HG03520 (cell line): Measurements from ENCODE around the gene HS3ST6.
A peak's percentile ranks its signal among the peaks of the same experiment; 100 is the strongest.
"Not testable (repeated sequence)": the region's sequence is repeated elsewhere in the genome, so short reads cannot be mapped to it uniquely, and the experiment has no call there.

Experiments used
- ATAC-seq: cut with Tn5 transposase; IDR thresholded peaks from one replicate; pipeline ENCODE4 v1.9.1; 2021; ENCODE audit warnings: mild to moderate bottlenecking, moderate library complexity; ENCODE audit not compliant: unreplicated experiment

The HS3ST6 gene

DNA sequence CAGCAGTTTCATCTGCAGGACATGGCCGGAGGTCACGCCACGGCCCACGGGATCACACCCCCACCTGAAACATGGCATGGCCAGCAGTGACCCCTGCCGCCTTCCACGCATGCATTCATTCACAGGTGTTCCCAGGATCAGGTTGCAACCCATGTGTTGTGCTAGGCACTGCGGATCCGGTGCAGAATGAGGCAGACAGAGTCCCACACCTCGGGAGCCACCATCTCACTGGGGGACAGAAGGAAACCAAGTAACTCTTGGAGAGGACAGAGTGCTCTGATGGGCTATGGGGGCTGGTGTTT is 29.1 kb upstream of the HS3ST6 start:
- ATAC-seq = no peak

DNA sequence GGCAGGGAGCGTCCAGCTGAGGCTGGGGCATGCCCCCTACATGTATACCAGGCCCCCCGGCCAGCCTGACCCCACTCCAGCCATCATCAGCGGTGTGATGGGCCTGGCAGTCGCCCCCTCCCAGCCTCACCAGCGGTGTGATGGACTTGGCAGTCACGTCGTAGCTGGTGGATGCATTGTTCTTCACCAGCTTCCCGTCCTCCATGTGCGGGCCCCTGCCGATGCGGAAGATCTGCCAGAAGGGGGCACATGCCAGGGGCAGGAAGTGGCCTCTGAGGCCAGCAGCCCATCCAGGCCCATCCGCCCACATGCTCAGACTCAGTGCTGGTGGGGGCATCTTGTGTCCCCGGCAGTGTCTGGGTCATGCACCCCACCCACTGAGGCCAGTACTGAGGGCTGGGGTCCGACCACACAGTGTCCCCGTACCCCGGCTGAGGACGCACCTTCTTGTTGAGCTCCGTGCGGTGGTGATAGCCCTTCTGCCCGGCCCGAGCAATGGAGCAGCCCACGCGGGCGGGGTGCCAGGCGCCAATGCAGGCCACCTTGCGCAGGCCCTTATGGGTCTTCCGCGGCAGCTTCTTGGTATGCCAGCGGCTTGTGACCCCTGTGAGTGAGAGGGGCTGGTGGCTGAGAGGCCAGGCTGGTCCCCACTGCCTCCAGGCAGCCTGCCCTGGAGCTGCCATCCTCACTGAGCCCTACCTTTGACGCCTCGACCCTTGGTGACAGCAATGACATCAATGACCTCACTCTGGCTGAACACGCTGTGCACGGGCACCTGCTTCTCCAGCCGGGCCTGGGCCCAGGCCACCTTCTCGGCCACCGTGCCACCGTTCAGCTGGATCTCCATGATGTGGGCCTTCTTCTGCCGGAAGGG is 28.5 kb upstream of the HS3ST6 start:
- no peak for ATAC-seq

DNA sequence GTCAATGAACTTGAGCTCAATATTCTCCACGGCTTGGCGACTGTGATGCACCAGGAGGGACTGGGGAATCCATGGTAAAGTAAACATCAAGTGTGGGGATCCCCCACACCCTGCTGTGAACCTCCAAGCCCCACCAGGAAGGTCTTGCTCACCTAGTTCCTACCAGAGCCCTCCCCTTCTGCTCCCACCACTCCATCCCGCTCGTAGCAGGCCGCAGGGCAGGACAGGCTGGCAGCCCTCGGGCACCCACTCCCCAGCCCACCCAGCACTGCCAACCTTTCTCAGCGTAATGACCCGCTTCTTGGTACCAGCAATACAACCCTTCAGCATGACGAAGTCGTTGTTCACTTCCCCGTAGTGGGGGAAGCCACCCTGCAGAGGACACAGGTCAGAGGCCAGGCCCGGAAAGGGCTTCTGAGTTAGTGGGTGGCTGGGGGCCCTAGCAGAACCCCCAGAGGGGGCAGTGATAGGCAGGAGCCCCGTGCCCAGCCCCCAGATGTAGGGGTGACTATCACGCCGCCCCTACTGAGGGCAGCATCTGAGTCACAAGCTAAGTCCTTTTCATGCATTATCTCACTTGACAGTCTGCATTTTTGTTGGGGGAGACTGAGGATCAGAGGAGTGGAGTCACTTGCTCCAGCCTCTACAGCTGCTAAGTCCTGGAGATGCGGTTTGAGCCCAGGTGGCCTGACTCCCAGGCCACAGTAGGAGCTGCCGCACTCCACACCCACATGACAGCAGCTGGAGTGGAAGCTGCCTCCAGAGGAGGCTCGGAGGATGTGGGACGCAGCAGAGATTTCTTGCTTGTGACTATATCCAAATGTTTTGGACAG is 27.6 kb upstream of the HS3ST6 start:
- ATAC-seq = no peak

DNA sequence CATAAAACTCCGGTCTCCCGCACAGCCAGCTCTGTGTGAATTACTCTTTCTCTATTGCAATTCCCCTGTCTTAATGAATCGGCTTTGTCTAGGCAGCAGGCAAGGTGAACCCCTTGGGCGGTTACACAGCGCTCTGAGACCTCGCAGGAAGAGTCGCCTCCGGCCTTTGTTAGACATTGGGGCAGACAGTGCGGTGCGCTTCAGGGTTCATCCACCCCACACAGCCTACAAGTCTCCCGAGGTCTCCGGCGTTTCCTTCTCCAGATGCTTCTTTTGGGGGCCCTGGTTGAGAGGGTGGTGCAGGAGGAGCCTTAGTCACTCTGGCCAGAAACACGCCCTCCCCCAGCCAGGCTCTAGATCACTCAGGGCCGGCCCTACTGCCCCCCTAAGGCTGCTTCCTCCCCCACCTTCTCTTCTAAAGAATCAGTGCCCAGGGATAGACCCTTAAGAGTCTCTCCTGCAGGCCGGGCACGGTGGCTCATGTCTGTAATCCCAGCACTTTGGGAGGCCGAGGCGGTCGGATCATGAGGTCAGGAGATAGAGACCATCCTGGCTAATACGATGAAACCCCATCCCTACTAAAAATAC is 26.5 kb upstream of the HS3ST6 start:
- no peak for ATAC-seq

DNA sequence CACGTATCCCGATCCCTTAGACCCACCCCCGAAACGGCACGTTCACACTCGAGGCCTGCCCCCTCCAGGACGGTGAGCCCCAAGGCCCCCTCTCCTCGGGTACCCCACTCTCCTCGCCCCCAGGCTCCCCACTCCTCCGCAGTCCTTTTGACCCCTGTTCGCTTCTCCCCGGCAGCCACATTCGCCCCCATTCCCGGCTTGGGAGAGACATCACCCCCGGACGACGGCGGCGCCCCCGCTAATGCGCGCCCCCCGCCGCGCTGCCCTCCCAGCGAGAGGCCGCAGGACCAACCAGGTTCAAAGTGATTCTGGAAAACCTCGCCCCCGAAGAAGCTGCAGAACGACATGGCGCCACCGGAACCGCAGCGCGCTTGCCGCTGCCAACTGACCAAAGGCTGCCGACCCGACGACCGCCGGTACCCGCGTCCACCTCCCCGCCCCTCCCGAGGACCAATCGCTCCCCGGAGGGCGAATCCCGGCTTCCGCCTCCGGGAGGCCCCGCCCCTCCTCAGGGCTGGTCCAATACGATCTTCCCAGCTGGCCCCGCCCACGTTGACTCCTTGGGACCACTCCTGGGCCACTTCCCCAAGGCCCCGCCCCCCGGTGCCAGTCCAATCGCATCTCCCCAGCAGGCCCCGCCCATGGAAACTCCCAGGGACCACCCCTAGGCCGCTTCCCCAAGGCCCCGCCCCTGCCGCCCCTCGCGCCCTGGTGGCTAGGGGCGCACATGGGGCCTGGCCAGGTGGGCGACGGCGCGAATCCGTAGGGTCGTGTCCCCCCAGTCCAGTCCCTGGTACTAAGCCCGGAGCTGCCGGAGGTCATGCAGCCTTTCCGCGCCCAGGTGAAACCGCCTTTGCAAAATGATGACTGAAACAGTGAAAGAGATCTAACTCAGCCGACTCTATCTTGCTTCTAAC is 24.9 kb upstream of the HS3ST6 start, which contains the start of gene MSRB1:
Gene MSRB1 (minus strand): TSS at position 390 of the 917 bp plus-strand sequence. CDS start 43 bp downstream, at position 347.
- peak; percentile 90 for ATAC-seq

DNA sequence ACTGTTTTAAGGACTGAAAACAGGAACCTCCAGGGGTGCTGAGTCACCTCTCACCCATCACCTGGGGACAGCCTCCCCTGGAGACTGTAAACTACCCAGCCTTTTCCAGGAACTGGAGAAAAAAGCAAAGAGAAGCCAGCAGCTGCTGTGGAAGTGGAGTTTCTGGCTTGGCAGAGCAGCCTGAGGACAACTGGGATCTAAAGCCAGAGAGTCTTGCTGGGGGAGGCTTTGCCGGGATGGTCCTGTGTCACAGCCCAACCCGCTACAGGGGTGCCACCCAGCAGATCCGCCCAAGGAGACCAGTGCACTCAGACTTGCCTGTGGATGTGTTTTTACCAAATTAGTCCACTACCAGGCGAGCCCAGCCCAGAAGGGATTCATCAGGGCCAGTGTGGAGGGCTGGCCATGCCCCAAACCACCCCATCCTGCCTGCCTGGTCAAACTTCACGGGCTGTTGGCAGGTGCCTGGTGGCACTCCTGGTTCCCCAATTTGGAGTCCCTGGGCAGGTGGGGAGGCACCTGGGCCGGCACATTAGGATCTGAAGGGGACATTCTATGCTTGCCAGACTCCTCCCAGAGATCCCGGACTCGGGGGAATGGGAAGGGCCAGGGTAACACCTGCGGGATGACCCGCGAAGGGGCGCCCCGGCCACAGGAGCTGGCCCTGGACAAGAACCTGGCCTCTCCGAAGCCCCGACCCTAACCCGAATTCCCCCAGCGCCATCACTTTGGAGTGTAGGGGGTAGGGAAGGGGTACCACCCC is 24.0 kb upstream of the HS3ST6 start:
- ATAC-seq = no peak

DNA sequence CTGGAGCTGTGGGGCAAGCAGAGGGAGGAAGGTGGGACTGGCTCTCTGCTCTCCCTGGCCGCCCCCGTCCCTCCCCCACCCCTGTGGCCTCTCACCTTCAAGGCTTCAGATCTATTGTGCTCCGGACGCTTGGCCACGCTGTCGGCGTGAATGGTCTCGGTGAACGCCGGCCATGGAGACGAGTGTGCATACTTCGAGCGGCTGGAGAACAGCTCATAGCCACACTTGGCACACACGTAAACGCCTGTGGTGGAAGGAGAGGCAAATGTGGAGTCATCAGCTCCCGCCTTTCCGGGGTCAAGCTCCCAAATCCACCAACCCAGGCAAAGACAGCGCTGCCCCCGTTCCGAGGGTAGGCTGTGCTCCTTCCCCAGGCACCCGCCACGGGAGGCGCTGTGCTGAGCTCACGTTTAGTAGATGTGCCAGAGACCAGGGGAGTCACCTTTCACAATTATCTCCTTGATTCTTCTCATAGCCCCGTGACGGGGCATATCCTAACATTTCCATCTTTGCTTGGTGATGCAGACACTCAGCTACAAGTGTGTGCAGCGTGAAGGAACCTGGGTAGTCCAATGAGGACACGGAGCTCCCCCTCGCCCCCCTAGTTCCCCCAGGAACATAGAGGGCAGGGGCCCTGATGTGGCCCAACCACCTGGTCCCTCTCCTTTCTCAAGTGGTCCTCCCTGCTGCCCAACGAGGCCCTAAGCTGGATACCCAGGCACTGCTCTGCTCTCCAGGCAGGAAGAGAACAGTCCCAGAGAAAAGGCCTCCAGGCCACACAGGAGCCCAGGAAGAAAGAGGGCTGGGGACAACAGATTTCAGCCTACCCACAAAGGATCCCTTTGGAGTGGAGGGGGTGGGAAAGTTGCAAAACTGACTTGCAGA is 23.2 kb upstream of the HS3ST6 start:
- ATAC-seq = no peak

DNA sequence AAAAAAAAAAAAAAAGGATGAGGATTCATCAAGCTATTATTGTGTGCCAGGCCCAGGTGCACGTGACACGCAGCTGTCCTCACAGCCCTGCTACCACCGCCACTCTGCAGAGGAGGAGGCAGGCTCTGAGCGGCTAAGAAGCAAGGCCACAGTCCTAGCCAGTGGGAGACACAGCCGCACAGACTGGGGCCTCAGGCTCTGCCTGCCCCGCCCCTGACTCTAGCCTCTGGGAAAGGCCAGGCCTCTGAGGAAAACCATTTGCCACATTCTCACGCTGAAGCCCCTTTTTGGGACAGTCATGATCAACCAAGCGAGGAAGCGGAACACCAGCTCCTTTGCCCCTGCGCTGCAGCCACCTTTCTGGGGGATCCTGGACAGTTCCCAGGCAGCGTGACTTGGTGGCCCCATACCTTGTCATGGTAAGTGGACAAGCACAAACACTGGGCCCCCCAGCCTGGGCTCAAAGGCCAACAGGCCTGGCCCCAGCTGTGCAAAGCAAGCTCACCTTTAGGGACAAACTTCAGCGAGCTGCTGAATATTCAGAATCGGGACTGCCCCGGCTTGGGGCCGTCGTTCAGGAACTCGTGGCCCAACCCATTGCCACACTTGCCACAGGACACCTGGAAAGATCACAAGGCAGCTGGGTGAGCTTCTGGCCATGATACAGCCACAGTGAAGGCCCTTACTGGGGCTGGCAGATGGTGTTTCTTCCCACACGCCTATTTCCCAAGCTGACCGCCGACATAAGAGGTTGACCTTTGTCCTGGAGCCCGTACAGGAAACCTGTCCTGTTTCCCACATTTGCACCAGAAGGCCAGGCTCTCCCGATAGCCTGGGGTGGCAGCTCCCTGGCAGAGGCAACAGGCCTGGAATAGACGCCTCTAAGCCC is 22.3 kb upstream of the HS3ST6 start:
- no peak for ATAC-seq

DNA sequence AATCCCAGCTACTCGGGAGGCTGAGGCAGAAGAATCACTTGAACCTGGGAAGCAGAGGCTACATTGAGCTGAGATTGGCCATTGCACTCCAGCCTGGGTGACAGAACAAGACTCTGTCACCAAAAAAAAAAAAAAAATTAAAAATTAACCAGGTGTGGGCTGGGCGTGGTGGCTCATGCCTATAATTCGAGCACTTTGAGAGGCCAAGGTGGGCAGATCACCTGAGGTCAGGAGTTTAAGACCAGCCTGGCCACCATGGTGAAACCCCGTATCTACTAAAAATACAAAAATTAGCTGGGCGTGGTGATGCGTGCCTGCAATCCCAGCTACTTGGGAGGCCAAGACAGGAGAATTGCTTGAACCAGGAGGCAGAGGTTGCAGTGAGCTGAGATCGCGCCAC is 21.6 kb upstream of the HS3ST6 start:
- not testable (repeated sequence) for ATAC-seq

DNA sequence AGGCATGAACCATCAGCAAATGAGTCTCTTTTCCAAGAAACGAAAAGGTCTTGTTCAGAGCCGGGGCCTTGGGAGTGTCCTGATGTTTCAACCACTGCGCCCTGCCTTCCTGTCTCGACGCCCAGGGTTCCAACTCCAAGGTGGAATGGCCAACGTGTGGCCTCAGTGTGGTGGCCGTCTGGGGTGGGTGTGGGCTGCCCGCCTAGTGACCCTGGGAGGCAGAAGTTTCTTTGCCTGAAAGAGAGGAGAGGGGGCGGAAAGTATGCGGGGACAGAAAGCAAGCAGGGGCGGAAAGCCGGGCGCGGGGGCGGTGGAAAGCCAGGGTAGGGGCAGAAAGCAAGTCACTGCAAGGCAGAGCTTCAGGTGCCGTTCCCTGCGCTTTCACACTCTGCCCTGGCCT is 20.7 kb upstream of the HS3ST6 start:
- no peak for ATAC-seq

DNA sequence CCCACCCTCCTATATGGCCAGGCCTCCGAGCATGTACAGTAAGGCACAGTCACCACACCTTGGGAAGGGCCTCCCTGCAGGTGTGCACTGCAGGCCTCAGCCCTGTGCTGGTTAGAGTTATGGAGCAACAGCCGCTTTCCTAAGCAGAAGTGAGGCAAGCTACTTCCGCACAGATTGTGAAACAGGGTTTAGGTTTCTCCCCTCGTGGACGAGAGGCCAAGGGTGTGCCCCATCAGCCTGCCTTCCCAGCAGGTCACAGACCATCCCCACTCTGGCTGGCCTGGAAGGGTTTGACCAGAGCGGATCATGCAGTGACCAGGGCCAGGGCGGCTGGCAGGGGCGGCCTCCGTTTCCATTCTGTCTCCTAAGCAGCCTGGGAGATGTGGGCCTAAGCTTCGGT is 20.1 kb upstream of the HS3ST6 start:
- no peak for ATAC-seq

DNA sequence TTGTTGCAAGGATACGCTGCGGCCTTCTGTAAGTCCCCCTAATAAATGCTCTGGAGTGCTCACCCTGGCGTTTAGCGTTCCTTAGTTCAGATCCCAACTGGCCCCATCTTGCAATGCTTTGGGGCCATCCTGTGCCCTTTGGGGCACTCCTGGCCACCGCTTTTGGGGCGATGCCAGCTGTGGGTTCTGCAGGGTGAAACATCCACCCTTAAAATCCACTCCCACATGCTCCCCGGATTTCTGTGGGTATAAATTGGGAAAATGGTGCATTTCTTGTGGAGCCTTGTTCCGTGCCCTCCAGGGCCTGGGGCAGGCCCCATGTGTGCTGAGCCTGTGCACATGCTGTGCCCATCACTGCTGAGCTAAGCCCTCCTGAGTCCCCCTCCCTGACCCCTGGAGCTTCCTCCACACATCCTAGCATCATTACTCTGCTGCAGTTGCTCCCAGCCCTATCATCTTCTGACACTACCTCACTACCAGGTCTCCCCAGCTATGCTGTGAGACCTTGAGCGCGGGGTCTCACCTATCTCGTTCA is 18.8 kb upstream of the HS3ST6 start:
- ATAC-seq = no peak

DNA sequence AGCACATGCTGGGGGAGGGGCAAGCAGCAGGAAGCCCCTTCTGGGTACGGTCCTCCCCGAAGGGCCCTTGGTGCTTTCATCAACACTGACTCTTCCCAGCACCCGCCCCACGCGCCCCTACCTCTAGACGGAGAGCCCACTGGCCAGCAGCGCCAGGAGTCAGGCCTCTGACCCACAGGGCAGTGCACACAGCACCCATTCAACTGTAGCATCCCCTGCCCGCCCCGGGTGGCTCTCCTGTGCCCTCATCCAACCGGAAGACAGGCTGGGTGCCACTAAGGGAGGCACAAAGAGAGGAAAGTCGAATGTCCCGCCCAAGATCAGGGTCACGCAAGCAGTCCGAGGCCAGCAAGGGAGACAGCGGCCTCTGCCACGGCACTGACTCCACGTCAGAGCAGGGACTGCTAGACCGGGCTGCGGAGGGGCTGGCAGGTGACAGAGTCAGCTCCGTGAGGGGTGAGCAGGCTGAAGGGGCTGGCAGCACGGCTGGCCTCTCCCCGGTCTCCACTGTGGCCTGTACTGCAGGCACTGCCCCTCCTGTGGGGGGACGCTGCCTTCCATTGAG is 15.0 kb upstream of the HS3ST6 start:
- no peak for ATAC-seq

DNA sequence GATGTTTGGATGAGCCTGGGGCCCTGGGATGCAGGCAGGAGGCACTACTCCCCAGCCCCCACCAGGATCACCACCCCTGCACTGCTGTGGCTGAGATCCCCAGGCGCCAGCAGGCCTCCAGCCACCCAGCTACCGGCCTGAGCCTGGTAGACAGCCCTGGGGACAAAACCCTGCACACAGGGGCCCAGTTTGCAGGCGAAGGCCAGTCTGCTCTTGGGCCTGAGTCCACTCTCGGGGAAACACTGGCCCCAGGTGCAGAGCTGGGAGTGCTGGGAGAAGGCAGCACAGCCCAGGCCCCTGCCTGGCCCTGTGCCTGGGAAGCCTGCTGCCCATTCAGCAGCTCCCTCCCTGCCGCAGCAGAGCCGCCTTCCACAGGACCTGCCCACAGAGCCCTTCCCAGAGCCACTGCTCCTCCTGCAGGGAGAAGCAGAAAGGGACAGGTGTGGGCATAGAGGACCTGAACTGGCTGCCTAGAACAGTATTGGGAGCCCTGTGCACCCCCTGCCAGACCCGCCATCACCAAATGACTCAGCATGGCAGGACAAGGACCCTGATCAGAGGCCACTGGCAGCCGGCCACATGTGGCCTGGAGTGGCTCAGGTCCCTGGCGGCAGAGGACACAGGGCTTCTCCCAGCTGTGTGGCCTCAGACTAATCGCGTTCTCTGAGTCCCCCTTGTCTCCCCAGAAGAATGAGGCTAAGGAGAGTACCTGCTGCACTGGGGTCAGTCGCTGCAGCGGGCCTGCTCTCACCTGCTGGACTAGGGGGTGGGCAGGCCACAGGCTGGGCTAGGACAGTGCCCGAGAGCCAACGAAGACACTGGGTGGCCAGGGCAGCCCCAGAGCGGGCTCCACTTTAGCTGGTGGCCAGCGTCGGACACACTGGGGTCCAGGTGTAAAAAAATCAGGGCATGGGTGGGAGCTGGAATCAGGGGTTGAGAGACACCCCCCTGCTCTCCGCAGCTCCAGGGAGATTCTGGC is 14.1 kb upstream of the HS3ST6 start:
- no peak for ATAC-seq

DNA sequence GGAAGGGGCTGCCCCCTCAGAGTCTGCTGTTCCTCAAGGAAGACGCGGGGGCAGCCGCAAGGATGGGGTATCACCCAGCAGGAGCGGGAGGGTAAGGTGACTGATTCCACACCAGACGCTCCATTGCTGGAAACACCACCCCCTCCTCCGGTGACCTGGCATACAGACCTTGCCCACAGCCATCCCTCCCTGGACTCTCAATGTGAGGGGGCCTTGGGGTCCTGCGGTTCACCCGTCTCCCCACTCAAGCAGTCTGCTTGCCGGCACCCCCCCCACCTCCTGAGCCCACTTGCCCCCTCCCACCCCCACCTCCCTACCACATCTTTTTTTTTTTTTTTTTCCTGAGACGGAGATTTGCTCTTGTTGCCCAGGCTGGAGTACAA is 12.1 kb upstream of the HS3ST6 start:
- no peak for ATAC-seq
